GM21381 (cell line): Measurements from ENCODE around the gene RNF220.
"Not testable (repeated sequence)": the region's sequence is repeated elsewhere in the genome, so short reads cannot be mapped to it uniquely, and the experiment has no call there.

Source experiments
- ATAC-seq: cut with Tn5 transposase; IDR thresholded peaks from one replicate; pipeline ENCODE4 v1.9.1; 2021; ENCODE audit warnings: mild to moderate bottlenecking, moderate library complexity; ENCODE audit not compliant: unreplicated experiment

RNF220 gene

DNA sequence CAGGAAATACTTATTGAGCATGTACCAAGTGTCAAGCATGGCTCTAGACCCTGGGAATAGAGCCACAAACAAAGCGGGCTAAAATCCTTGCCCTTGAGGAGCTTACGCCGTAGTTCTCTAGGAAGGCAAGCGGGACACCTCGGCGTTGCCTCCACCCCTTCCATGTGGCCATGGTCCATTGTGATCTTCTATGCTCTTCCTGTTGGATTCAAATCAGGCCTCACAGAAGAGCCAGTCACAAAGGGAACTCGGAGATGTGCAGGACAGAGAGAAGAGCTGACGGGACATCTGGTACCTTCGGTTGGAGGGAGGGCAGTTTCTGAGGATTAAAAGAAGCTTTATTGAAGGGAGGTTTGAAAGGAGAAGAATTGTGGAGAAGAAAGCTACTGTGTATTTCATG lies 139.9 kb downstream of the RNF220 start:
- no peak for ATAC-seq

- no peak for ATAC-seq
These were observed 140.9 kb downstream of the RNF220 start for GRCh38 chr1:44545961-44546360.

DNA sequence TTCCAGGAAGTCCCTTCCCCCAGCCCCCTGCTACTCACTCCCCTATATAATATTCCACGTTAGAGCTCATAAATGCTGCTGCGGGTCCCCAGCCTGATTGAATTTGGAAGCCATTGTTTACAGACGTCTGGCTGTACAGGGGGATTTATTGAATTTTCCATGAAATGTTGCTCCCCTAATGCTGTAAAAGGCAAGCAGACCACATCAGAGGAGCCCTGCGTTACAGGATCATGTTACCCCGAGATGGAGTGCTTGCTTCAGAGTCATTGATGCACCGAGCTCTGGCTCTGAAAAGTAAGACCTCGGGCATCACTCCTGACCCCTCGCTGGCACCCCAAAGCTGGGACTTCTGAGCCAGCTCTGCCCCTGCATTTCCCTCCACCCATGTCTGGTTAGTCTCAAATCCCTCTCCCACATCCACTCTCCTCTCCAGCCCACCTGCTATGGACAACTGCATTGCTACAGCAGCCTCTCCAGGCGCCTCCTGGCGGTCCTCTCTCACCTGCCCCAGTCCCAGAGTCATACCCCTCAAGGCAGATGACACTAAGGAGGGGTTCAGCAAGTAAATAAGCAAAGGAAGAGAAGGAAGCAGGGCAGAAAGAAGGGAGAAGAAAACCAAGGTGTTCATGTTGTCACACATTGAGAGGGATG lies 141.5 kb downstream of the RNF220 start:
- no peak for ATAC-seq

DNA sequence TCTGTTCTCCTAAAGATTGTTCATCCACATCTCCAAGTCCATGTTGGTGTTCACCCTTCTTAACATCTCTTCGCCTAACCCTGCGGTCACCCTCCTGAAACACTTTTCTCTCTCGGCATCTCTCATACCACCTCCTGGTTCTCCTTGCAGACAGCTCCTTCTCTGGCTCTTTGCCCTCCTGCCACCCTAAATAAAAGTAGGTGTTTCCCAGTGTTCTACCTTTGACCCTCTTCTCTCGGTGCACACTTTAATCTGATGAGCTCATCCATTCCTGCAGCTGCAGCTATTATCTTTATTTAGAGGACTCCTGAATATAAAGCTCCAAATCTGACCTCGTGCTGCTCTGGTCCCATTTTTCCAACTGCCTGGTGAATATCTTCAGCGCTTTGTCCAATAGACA lies 142.3 kb downstream of the RNF220 start:
- no peak for ATAC-seq

- ATAC-seq, result no peak
These were observed 142.8 kb downstream of the RNF220 start for GRCh38 chr1:44547837-44548236.

- no peak for ATAC-seq
These were observed 144.5 kb downstream of the RNF220 start for GRCh38 chr1:44549510-44549909.

GRCh38 chr1:44553127-44553758 lies 148.2 kb downstream of the RNF220 start:
- no peak for ATAC-seq

- ATAC-seq, result no peak
These were observed 148.7 kb downstream of the RNF220 start for GRCh38 chr1:44553771-44554170.

DNA sequence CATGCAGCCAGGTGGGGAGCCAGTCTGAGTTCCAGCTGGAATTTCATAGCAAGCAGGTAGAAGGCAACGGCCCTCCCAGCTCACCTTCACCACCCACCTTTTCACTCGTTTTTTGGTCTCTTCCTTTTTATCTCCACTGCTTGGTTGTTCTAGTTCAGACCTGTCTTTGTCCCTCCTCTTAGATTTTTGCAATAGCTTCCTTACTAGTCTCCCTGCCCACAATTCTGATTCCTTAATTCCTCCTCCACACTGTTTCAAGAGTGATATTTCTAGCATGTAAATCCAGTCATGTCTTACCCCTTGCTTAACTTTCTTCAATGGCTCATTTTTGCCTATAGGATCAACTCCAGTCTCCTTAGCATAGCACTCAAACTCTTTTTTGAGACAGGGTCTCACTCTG lies 149.7 kb downstream of the RNF220 start:
- no peak for ATAC-seq

- ATAC-seq, result no peak
These were observed 152.7 kb downstream of the RNF220 start for GRCh38 chr1:44557778-44558177.

DNA sequence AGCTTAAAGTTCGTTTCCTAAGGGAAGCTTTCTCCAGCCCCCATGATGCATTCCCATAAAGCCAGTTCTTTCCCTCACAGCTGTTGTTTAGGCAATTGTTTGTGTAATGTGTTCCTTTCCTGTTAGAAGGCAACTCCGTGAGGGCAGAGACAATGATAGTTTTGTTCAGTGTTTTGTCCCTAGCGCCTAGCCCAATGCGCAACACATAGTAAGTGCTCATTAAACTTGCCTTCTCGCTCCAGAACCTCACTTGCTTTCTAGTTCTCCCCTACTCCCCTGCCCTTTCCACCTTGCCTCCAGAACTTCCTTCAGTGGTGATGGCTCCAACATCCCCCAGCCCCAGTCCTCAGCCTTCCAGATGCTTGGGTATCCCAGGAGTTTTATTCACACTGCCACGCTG lies 153.8 kb downstream of the RNF220 start:
- ATAC-seq, result no peak

- no peak for ATAC-seq
These were observed 154.3 kb downstream of the RNF220 start for GRCh38 chr1:44559330-44559729.

DNA sequence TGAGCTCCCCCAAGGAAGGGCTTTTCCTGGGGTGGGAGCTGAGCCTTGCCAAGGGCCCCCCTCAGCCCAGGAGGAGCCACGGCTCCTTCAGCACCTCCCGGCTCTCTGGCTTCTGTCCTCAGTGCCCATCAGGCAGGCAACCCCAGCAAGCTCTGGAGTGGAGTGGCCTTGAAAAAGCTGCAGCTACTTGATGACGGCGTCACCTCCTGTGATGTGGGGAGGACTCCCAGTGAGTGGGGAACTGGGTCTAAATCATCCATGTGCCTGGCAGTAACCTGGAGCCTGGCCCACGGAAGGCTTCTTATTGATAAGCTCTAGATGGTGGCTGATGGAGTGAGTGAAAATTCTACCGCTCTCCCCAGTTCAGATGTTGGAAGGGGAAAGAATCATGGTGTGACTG lies 154.9 kb downstream of the RNF220 start:
- no peak for ATAC-seq

DNA sequence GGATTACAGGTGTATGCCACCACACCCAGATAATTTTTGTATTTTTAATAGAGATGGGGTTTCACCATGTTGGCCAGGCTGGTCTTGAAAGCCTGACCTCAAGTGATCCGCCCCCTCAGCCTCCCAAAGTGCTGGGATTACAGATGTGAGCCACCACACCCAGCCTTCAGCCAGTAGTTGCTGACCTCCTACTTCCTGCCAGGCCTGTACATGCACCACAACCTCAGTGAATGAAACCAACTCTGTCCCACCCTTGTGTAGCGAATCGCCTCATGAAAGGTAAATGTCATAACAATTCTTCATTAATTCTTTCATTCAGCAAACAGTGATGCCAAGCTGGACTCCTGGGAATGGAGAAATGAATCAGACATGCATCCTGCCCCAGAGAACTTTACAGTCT lies 155.6 kb downstream of the RNF220 start:
- not testable (repeated sequence) for ATAC-seq

- no peak for ATAC-seq
These were observed 160.2 kb downstream of the RNF220 start for GRCh38 chr1:44565259-44565750.

DNA sequence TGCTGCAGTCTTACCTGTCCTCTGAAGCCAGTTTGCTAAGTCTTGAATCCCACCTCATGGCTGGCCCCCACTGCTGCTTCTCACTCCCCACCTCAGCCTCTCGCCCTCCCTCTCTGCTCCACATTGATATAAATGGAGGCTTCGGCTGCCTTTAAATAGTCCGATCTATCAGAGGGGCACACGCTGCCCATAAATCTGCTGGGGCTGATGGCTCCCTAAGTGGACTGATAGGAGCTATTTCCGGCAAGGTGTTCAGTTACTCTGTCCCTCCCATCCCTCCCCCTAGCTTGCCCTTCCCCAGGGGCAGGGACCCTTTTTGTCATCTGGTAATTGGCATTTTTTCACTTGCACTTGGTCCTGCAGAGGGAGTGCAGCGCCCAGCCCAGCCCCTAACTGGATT lies 160.8 kb downstream of the RNF220 start:
- no peak for ATAC-seq

DNA sequence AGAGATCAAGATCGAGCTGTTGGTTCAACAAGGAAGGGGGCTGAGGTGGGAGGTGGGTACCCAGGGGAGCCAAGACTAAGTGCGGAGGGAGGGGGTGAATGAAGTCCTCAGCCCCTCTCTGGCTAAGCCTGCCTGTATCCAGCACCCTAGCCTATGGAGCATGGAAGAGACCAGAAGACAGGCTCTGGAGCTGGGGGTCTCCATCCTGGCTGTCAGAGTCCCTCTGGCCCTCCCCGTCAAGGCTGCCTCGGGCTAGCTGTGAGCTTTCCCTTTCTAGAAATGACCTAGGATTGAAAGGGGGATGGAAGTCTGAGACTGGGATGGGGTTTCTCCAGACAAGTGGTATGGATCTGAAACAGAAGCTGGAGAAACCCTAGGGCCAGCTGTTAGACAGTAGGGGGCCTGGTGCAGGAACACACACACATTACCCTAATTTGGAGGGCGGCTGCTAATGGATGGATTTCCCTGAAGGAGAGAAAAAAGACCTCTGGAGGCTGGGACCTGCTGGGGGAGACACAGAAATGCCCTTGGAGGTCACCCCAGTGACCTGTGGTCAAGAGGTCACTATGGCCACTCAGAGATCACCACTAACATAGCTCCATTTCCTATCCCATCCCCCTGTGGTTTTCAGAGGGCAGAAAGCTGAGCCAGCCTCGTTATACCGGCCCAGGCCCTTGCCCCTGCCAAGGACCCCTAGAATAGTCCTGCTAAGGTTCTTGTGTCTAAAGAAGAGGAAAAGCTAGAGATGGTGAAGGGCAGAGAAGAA lies 161.4 kb downstream of the RNF220 start:
- no peak for ATAC-seq

GRCh38 chr1:44568128-44568900 lies 163.3 kb downstream of the RNF220 start:
- ATAC-seq, result no peak

DNA sequence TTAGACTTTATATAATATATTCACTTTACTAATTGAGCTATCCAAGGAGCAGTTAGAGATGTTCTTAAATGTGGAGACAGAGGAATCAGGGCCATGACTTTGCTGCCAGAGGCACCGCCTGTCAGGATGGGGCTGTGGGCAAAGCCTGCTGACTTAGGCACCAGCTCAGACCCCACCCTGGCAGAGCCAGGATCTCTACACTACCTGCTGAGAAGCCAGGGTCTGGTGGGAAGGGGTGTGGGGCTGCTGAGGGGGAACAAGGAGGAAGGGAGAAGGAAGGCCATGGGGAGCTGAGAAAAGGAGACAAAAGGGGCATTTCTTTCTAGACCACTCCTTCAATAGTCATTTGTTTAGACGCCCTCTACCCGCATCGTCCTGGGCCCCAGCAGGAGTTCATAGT lies 164.4 kb downstream of the RNF220 start:
- ATAC-seq, result no peak

GRCh38 chr1:44571712-44572571 lies 166.9 kb downstream of the RNF220 start:
- ATAC-seq, result no peak
